K562 (cell line): Measurements from ENCODE around the gene NEDD4L. TPM values are rescaled to one million over a fixed set of nuclear protein-coding genes. Genes with fewer than 3 reads are reported as not detected.

Experiments
- ATAC-seq: fragments of 200-7000 bp; cut with Tn5 transposase; 3 replicates; pipeline ENCODE4 v1.9.1; 2020; ENCODE audit warnings: moderate library complexity
- BruUV-seq: library from RNA; stranded (reverse); fragments of 400-500 nt; replicated peaks from 2 replicates; lab custom pipeline; 2021; lab: Mats Ljungman, UMichigan
- CTCF ChIA-PET: fragments of 300-600 bp; formaldehyde crosslinking; extraction: SDS; loops from one replicate; lab custom pipeline; 2021; ENCODE audit warnings: low intra/inter-chr PET ratio; lab: Yijun Ruan, JAX
- POLR2A ChIA-PET: fragments of 300-600, 350-650 bp; sonication (Branson Sonifier 250); formaldehyde crosslinking; extraction: SDS; loops from one replicate; lab custom pipeline; 2021; ENCODE audit warnings: antibody characterized with exemption, inconsistent platforms; lab: Yijun Ruan, JAX
- DNase-seq, 4 experiments: peaks; one replicate each; pipeline versions ENCODE4 v3.0.0 to v3.0.0-alpha.2; 2011 to 2018; ENCODE audit warnings: low spot score in 3 of 4, mixed read lengths in 3 of 4; ENCODE audit errors: extremely low read depth in 1 of 4
- FAIRE-seq: peaks from 2 replicates; lab custom pipeline; 2011; peaks lifted over from hg19 to GRCh38; lab: Jason Lieb, UNC
- H2AFZ ChIP-seq: 2 replicates; pipeline ENCODE4 v1.6.0; 2011; ENCODE audit warnings: low read depth, low read length, control low read depth, inconsistent platforms
- H3K27ac ChIP-seq: fragments of 200-600 bp; 3 replicates; pipeline ENCODE4 v1.8.0; 2011; ENCODE audit warnings: low read depth, mild to moderate bottlenecking, control low read depth, inconsistent platforms, low read length, moderate library complexity, mixed read lengths; ENCODE audit errors: extremely low read depth
- H3K27me3 ChIP-seq, 2 experiments: fragments of 300-600 bp in 1 of 2; 2 replicates in 1 of 2; 3 replicates in 1 of 2; pipeline versions ENCODE4 v1.6.0 to v1.8.0; 2011; ENCODE audit warnings: inconsistent platforms in 2 of 2, low read length in 2 of 2, mild to moderate bottlenecking in 1 of 2, mixed read lengths in 1 of 2, moderate library complexity in 1 of 2; ENCODE audit not compliant: control insufficient read depth in 2 of 2, insufficient read depth in 2 of 2
- H3K36me3 ChIP-seq: fragments of 300-600 bp; 3 replicates; pipeline ENCODE4 v1.8.0; 2011; ENCODE audit warnings: mild to moderate bottlenecking, low read length, inconsistent platforms; ENCODE audit not compliant: control insufficient read depth, insufficient read depth
- H3K4me1 ChIP-seq, 2 experiments: fragments of 200-600 bp in 1 of 2; replicated peaks in 1 of 2; 2 replicates in 1 of 2; 3 replicates in 1 of 2; pipeline versions ENCODE4 v1.5.1 to v1.8.0; 2011; ENCODE audit warnings: inconsistent platforms in 2 of 2, low read length in 2 of 2, mild to moderate bottlenecking in 1 of 2, mixed read lengths in 1 of 2, moderate library complexity in 1 of 2; ENCODE audit not compliant: control insufficient read depth in 2 of 2, insufficient read depth in 2 of 2
- H3K4me2 ChIP-seq: 2 replicates; pipeline ENCODE4 v1.6.1; 2011; ENCODE audit warnings: low read length, control low read depth, inconsistent platforms, mixed read lengths; ENCODE audit not compliant: insufficient read depth
- H3K4me3 ChIP-seq: fragments of 200-600 bp; sonication (generic), shearing (Covaris generic); 2 replicates; pipeline ENCODE4 v1.5.1; 2016; ENCODE audit warnings: control low read depth, inconsistent platforms
- H3K79me2 ChIP-seq: fragments of 200-600 bp; 3 replicates; pipeline ENCODE4 v1.8.0; 2011; ENCODE audit warnings: low read length, inconsistent platforms; ENCODE audit not compliant: control insufficient read depth, insufficient read depth
- H3K9ac ChIP-seq, 2 experiments: 2 replicates each; pipeline versions ENCODE4 v1.6.0 to v1.6.1; 2011; ENCODE audit warnings: low read depth in 2 of 2, low read length in 2 of 2, control low read depth in 1 of 2, inconsistent platforms in 1 of 2, mild to moderate bottlenecking in 1 of 2, mixed read lengths in 1 of 2; ENCODE audit not compliant: insufficient read depth in 1 of 2
- H3K9me1 ChIP-seq: one replicate; pipeline ENCODE4 v1.6.0; 2011; ENCODE audit warnings: inconsistent platforms, mild to moderate bottlenecking, low read length, moderate library complexity; ENCODE audit not compliant: control insufficient read depth, insufficient read depth
- H3K9me3 ChIP-seq: replicated peaks from 2 replicates; pipeline ENCODE4 v1.5.1; 2011; ENCODE audit warnings: low read depth, low read length, inconsistent platforms; ENCODE audit not compliant: control insufficient read depth, insufficient read depth
- H4K20me1 ChIP-seq: replicated peaks from 2 replicates; pipeline ENCODE4 v1.6.1; 2011; ENCODE audit warnings: low read length, inconsistent platforms, mixed read lengths; ENCODE audit not compliant: control insufficient read depth, insufficient read depth
- CHCHD3 ChIP-seq: fragments of 250-450 bp; sonication (Bioruptor Pico); IDR thresholded peaks from 2 replicates; pipeline ENCODE4 v2.1.2; 2022; ENCODE audit warnings: mild to moderate bottlenecking
- ELF4 ChIP-seq: fragments of 450-650 bp; formaldehyde crosslinking; IDR thresholded peaks from 2 replicates; pipeline ENCODE4 v1.4.0; 2022; ENCODE audit warnings: missing genetic modification characterization
- FOXA3 ChIP-seq, 2 experiments: fragments of 450-650 bp in 1 of 2; sonication (generic) in 1 of 2; formaldehyde crosslinking; IDR thresholded peaks in 1 of 2; conservative IDR thresholded peaks in 1 of 2; 2 replicates each; pipeline versions ENCODE4 v1.4.0 to v1.8.0; 2020 to 2022; ENCODE audit warnings: mild to moderate bottlenecking in 2 of 2, missing genetic modification reagents in 1 of 2
- MAX ChIP-seq: sonication (generic); formaldehyde crosslinking; IDR thresholded peaks from 2 replicates; pipeline ENCODE4 v1.9.0; 2022; ENCODE audit warnings: mild to moderate bottlenecking, missing genetic modification reagents
- MCM5 ChIP-seq: fragments of 450-650 bp; IDR thresholded peaks from 2 replicates; pipeline ENCODE4 v1.6.1; 2016; ENCODE audit warnings: low read depth
- RBM25 ChIP-seq: fragments of 200-400 bp; formaldehyde crosslinking; IDR thresholded peaks from 2 replicates; pipeline ENCODE4 v1.6.1; 2018; ENCODE audit warnings: low read length, low read depth, moderate library complexity; ENCODE audit not compliant: severe bottlenecking
- SAFB2 ChIP-seq: fragments of 200-400 bp; formaldehyde crosslinking; IDR thresholded peaks from 2 replicates; pipeline ENCODE4 v1.6.1; 2018; ENCODE audit warnings: borderline replicate concordance, low read length, low read depth, moderate library complexity; ENCODE audit not compliant: severe bottlenecking
- ZFX ChIP-seq: sonication (generic); formaldehyde crosslinking; IDR thresholded peaks from 2 replicates; pipeline ENCODE4 v1.8.0; 2022; ENCODE audit warnings: mild to moderate bottlenecking, missing genetic modification reagents, moderate library complexity
- ZNF133 ChIP-seq: fragments of 250-450 bp; sonication (Bioruptor Pico); IDR thresholded peaks from 2 replicates; pipeline ENCODE4 v1.4.0; 2020; ENCODE audit warnings: mild to moderate bottlenecking
- ZNF217 ChIP-seq: sonication (generic); formaldehyde crosslinking; IDR thresholded peaks from 2 replicates; pipeline ENCODE4 v1.8.0; 2022; ENCODE audit warnings: mild to moderate bottlenecking, missing genetic modification reagents
- ZNF436 ChIP-seq: fragments of 250-450, 450-650 bp; sonication (Bioruptor Pico); formaldehyde crosslinking; IDR thresholded peaks from 2 replicates; pipeline ENCODE4 v1.7.0; 2020; ENCODE audit warnings: mild to moderate bottlenecking
- ZNF830 ChIP-seq: fragments of 250-450 bp; sonication (Bioruptor Pico); IDR thresholded peaks from 2 replicates; pipeline ENCODE4 v1.5.0; 2021; ENCODE audit warnings: mild to moderate bottlenecking
- WGBS: fragments of 100-300 bp; shearing (Covaris generic); methylation state at CpG from one replicate; pipeline ENCODE4 v1.1.6; 2016; ENCODE audit warnings: low coverage, mixed read lengths; ENCODE audit not compliant: insufficient coverage; ENCODE audit errors: missing lambda C conversion rate; 5-methylcytosine and 5-hydroxymethylcytosine counted together
- in situ Hi-C: fragments of 300-500 bp; cut with MboI; formaldehyde crosslinking; loops from 4 replicates; pipeline ENCODE4 v1.15.0; 2018; ENCODE audit warnings: inconsistent platforms, mixed read lengths
- intact Hi-C: fragments of 100-400 bp; cut with micrococcal nuclease; formaldehyde crosslinking; loops from 2 replicates; pipeline ENCODE4 v1.14.2; 2022
- polyA plus RNA-seq, 8 experiments: library from polyadenylated mRNA; depleted of rRNA in 4 of 8; stranded (reverse) in 5 of 8; unstranded in 3 of 8; fragments of >200 nt; fragmentation: Nextera tagmentation in 2 of 8; fragmentation: Illumina TruSeq in 1 of 8; extraction: Ambion mirVana in 2 of 8; extraction: Trizol in 1 of 8; gene quantifications; 2 replicates each; pipeline versions ENCODE4 v1.2.1 to v1.2.3, GENCODE V29; 2011 to 2014; ENCODE audit warnings: inconsistent platforms in 1 of 8, missing spikeins in 1 of 8
- total RNA-seq, 7 experiments: library from RNA; depleted of rRNA in 6 of 7; stranded (reverse); fragments of >200 nt in 6 of 7; fragmentation: Illumina TruSeq in 2 of 7; extraction: Trizol in 2 of 7; gene quantifications; 2 replicates each; pipeline versions ENCODE4 v1.2.1 to v1.2.3, GENCODE V29; 2011 to 2021; ENCODE audit warnings: low replicate concordance in 1 of 7

NEDD4L gene
- total and polyA plus RNA-seq, 9 of the 15 experiments (the other 6 are each of a cell fraction or from before 2014, with no cell fraction given) = 8.1 to 33.4 (median 19.9) TPM

GRCh38 chr18:58426611-58427010 is 382.6 kb downstream of the NEDD4L start:
- 0% methylated on average over 2 of the region's 4 CpGs for WGBS
- H4K20me1 ChIP-seq = no peaks in the 10 kb centered on the region; the same call in 1 of the 2 replicates
- DNase-seq (no peak), ATAC-seq (no peak), FAIRE-seq (no peak)
- TF ChIP-seq MCM5 = no peak
- no peak for TF ChIP-seq ZFX
- TF ChIP-seq MAX (CRISPR knock-in tag) = no peak
- no peak for TF ChIP-seq SAFB2
- TF ChIP-seq ZNF217 = no peak
- TF ChIP-seq RBM25 = no peak
- H3K36me3 ChIP-seq = no peaks in the 10 kb centered on the region
- H3K79me2 ChIP-seq = no peaks in the 10 kb centered on the region
- ChIA-PET POLR2A (interaction anchor here (0.6 kb wide), 1 partner anchor 852 kb away, joined by 3 read pairs; no protein-coding TSS in a partner anchor), CTCF (no interaction called here)
- H2AFZ ChIP-seq = no peak overlapping the region
- H3K4me3 ChIP-seq = no peak overlapping the region
- BruUV-seq = no TSS peak
- no peaks in the 10 kb centered on the region for H3K4me1 ChIP-seq
- H3K27me3 ChIP-seq = peaks cover 3 to 10% of the 10 kb centered on the region in 2 experiments; a peak in 3 of 5 replicates
- no peak overlapping the region for H3K4me2 ChIP-seq
- H3K27ac ChIP-seq = no peak overlapping the region
- no peaks in the 10 kb centered on the region for H3K9me1 ChIP-seq
- no peaks in the 10 kb centered on the region for H3K9me3 ChIP-seq
- intact Hi-C loops (no loop called here), in situ Hi-C loops (no loop called here)
- no peak overlapping the region for H3K9ac ChIP-seq

- CTCF ChIA-PET = no interaction called here
- H3K4me1 ChIP-seq = no peaks in the 10 kb centered on the region
- in situ Hi-C loops (no loop called here), intact Hi-C loops (no loop called here)
- no peak overlapping the region for H2AFZ ChIP-seq
- no peak overlapping the region for H3K4me2 ChIP-seq
- no peaks in the 10 kb centered on the region for H3K9me1 ChIP-seq
- DNase-seq (no peak), ATAC-seq (no peak), FAIRE-seq (no peak)
- POLR2A ChIA-PET = interaction anchor here (0.6 kb wide), 2 partner anchors 853 to 1823 kb away, joined by 3 to 4 read pairs; no protein-coding TSS in a partner anchor
- H3K9me3 ChIP-seq = no peaks in the 10 kb centered on the region
- H3K27me3 ChIP-seq = peaks cover 3 to 10% of the 10 kb centered on the region in 2 experiments; a peak in 3 of 5 replicates
- no peak for TF ChIP-seq ZNF133 (CRISPR knock-in tag)
- TF ChIP-seq ELF4 (CRISPR knock-in tag) = no peak
- TF ChIP-seq ZNF830 (CRISPR knock-in tag) = no peak
- TF ChIP-seq CHCHD3 (CRISPR knock-in tag) = no peak
- no peak for TF ChIP-seq ZNF436 (CRISPR knock-in tag)
- TF ChIP-seq FOXA3 (CRISPR knock-in tag; conservative IDR thresholded peaks at IDR 0.05 in 1 of 2, IDR thresholded peaks at IDR 0.05 in 1 of 2) = no peak
- BruUV-seq = no TSS peak
- no peak overlapping the region for H3K9ac ChIP-seq
- no peaks in the 10 kb centered on the region for H3K36me3 ChIP-seq
- H3K4me3 ChIP-seq = no peak overlapping the region
- H3K27ac ChIP-seq = no peak overlapping the region
- 2% methylated on average over 5 of the region's 5 CpGs for WGBS
- H3K79me2 ChIP-seq = no peaks in the 10 kb centered on the region
- H4K20me1 ChIP-seq = no peaks in the 10 kb centered on the region; the same call in 1 of the 2 replicates
Measured at GRCh38 chr18:58427321-58427720, 383.3 kb downstream of the NEDD4L start.
